MM.1S (cell line): ENCODE measurements around the gene RABGAP1L.

ENCODE experiments used
- DNase-seq: peaks from one replicate; pipeline ENCODE4 v3.0.0-alpha.2; 2015
- H2AFZ ChIP-seq: fragments of 300-600 bp; sonication (generic); 2 replicates; pipeline ENCODE4 v1.6.0; 2016; ENCODE audit warnings: antibody characterized with exemption, low read length
- H3F3A ChIP-seq: fragments of 300-600 bp; sonication (generic); 2 replicates; pipeline ENCODE4 v1.6.1; 2016; ENCODE audit warnings: mild to moderate bottlenecking, antibody characterized with exemption, low read length, moderate library complexity, mixed read lengths; ENCODE audit not compliant: insufficient read depth
- H3K27ac ChIP-seq: fragments of 300-600 bp; sonication (generic); 2 replicates; pipeline ENCODE4 v1.5.1; 2016; ENCODE audit warnings: mild to moderate bottlenecking, low read length
- H3K27me3 ChIP-seq: fragments of 300-600 bp; sonication (generic); replicated peaks from 2 replicates; pipeline ENCODE4 v1.6.0; 2016; ENCODE audit warnings: low read length; ENCODE audit not compliant: insufficient read depth
- H3K36me3 ChIP-seq: fragments of 300-600 bp; sonication (generic); replicated peaks from 2 replicates; pipeline ENCODE4 v1.6.1; 2016; ENCODE audit warnings: mild to moderate bottlenecking, low read length, mixed read lengths; ENCODE audit not compliant: insufficient read depth
- H3K4me1 ChIP-seq: fragments of 300-600 bp; sonication (generic); 2 replicates; pipeline ENCODE4 v1.6.1; 2016; ENCODE audit warnings: low read length, mixed read lengths
- H3K4me2 ChIP-seq: fragments of 300-600 bp; sonication (generic); 2 replicates; pipeline ENCODE4 v1.6.0; 2016; ENCODE audit warnings: low read depth, low read length
- H3K4me3 ChIP-seq: fragments of 300-600 bp; sonication (generic); 2 replicates; pipeline ENCODE4 v1.5.1; 2016; ENCODE audit warnings: low read length, mixed read lengths
- H3K79me2 ChIP-seq: fragments of 300-600 bp; sonication (generic); 2 replicates; pipeline ENCODE4 v1.6.1; 2016; ENCODE audit warnings: mixed run types, low read length, mixed read lengths
- H3K9ac ChIP-seq: fragments of 300-600 bp; sonication (generic); 2 replicates; pipeline ENCODE4 v1.6.1; 2016; ENCODE audit warnings: low read length, mixed read lengths
- H3K9me2 ChIP-seq: fragments of 300-600 bp; sonication (generic); replicated peaks from 2 replicates; pipeline ENCODE4 v1.6.1; 2016; ENCODE audit warnings: mild to moderate bottlenecking, low read length, mixed read lengths; ENCODE audit not compliant: insufficient read depth
- H3K9me3 ChIP-seq: fragments of 300-600 bp; sonication (generic); replicated peaks from 2 replicates; pipeline ENCODE4 v1.6.1; 2016; ENCODE audit warnings: mild to moderate bottlenecking, low read length, mixed read lengths; ENCODE audit not compliant: insufficient read depth
- H4K20me1 ChIP-seq: fragments of 300-600 bp; sonication (generic); 2 replicates; pipeline ENCODE4 v1.6.1; 2016; ENCODE audit warnings: mild to moderate bottlenecking, low read length, moderate library complexity, mixed read lengths; ENCODE audit not compliant: insufficient read depth
- CTCF ChIP-seq: fragments of 300-600 bp; sonication (generic); IDR thresholded peaks from 2 replicates; pipeline ENCODE4 v1.5.1; 2016; ENCODE audit warnings: antibody characterized with exemption, low read length, mixed read lengths
- EZH2 ChIP-seq: fragments of 300-600 bp; sonication (generic); optimal IDR thresholded peaks from 2 replicates; pipeline ENCODE3; 2017; ENCODE audit warnings: low read depth, mild to moderate bottlenecking, antibody characterized with exemption, low read length, mixed read lengths
- EZH2phosphoT487 ChIP-seq: fragments of 300-600 bp; sonication (generic); IDR thresholded peaks from 2 replicates; pipeline ENCODE4 v1.6.1; 2018; ENCODE audit warnings: antibody characterized with exemption, low read length

RABGAP1L gene

DNA sequence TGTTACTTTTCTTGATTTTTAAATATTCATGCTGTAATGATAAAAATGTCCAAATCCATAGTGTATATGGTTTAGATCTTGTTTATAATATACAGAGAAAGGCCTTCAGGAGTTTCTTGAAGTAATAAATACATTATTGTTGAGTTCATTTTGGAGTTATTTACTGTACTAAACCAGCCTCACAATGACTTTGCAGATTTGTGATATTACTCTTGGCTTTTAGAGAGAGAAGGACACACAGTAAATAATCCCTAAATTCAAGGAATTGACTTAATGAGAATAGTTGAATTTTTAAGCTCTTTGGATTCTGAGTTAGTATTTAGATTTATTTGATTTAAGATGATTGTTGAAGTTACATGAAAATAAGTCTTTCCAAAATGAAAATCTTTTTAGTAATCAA is 38.9 kb downstream of the RABGAP1L start:
- no peak overlapping the region for H3K9ac ChIP-seq
- no peaks in the 10 kb centered on the region for H4K20me1 ChIP-seq
- H3K9me2 ChIP-seq = no peaks in the 10 kb centered on the region
- peaks cover 5% of the 10 kb centered on the region for H3F3A ChIP-seq
- H2AFZ ChIP-seq = no peak overlapping the region
- H3K27ac ChIP-seq = peak overlapping the region; percentile 60; the same call in 1 of the 2 replicates
- H3K4me1 ChIP-seq = peaks cover 28% of the 10 kb centered on the region
- no peak for TF ChIP-seq CTCF
- no peak for TF ChIP-seq EZH2
- TF ChIP-seq EZH2phosphoT487 = no peak
- no peaks in the 10 kb centered on the region for H3K36me3 ChIP-seq
- H3K79me2 ChIP-seq = peaks cover 38% of the 10 kb centered on the region
- H3K9me3 ChIP-seq = no peaks in the 10 kb centered on the region
- peak overlapping the region; percentile 67 for H3K4me2 ChIP-seq
- no peak overlapping the region for H3K4me3 ChIP-seq
- DNase-seq = no peak
- no peaks in the 10 kb centered on the region for H3K27me3 ChIP-seq

- peaks cover 63% of the 10 kb centered on the region for H3K79me2 ChIP-seq
- H3K4me1 ChIP-seq = peaks cover 37% of the 10 kb centered on the region
- H3K4me2 ChIP-seq = peak overlapping the region; percentile 44
- H3K9me2 ChIP-seq = no peaks in the 10 kb centered on the region
- H3K27me3 ChIP-seq = no peaks in the 10 kb centered on the region
- 0 out of 2 replicates have a peak, but pooled peaks have one; percentile 4 for TF ChIP-seq CTCF
- TF ChIP-seq EZH2 = no peak
- H4K20me1 ChIP-seq = no peaks in the 10 kb centered on the region
- H3K36me3 ChIP-seq = no peaks in the 10 kb centered on the region
- no peak overlapping the region; the same call in 1 of the 2 replicates for H3K9ac ChIP-seq
- DNase-seq = peak; percentile 62
- no peak overlapping the region for H2AFZ ChIP-seq
- no peaks in the 10 kb centered on the region for H3K9me3 ChIP-seq
- H3K27ac ChIP-seq = peak overlapping the region; percentile 19; the same call in 1 of the 2 replicates
- peaks cover 5% of the 10 kb centered on the region for H3F3A ChIP-seq
- 0 out of 2 replicates have a peak overlapping the region, but pooled peaks have one; percentile 10 for H3K4me3 ChIP-seq
These were observed 41.4 kb downstream of the RABGAP1L start for GRCh38 chr1:174200746-174201145.

DNA sequence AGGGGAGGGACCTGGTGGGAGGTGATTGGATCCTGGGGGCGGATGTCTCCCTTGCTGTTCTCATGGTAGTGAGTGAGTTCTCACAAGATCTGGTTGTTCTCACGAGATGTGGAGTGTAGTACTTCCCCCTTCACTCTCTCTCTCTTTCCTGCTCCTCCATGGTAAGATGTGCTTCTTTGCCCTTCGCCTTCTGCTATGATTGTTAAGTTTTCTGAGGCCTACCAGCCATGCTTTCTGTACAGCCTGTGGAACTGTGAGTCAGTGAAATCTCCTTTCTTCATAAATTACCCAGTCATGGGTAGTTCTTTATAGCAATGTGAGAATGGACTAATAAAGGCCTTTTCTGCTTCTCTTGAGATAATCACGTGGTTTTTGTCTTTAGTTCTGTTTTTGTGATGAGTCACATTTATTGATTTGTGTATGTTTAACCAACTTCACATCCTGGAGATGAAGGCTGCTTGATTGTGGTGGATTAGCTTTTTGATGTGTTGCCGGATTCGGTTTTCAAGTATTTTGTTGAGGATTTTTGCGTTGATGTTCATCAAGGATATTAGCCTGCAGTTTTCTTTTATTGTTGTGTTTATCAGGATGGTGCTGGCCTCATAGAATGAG is 45.5 kb downstream of the RABGAP1L start:
- no peak for TF ChIP-seq EZH2phosphoT487
- no peak for TF ChIP-seq CTCF
- TF ChIP-seq EZH2 = no peak
- Histone ChIP-seq H3F3A (no peaks in the 10 kb centered on the region), H4K20me1 (no peaks in the 10 kb centered on the region), H2AFZ (no peak overlapping the region), H3K27me3 (no peaks in the 10 kb centered on the region), H3K4me1 (peaks cover 50% of the 10 kb centered on the region), H3K27ac (no peak overlapping the region), H3K4me3 (no peak overlapping the region), H3K36me3 (no peaks in the 10 kb centered on the region), H3K79me2 (peaks cover 67% of the 10 kb centered on the region), H3K9ac (no peak overlapping the region), H3K9me3 (no peaks in the 10 kb centered on the region), H3K9me2 (no peaks in the 10 kb centered on the region), H3K4me2 (no peak overlapping the region)
- DNase-seq = no peak
